HFFc6 (cell line): ENCODE measurements around the gene NINJ2. TPM values are rescaled to one million over a fixed set of nuclear protein-coding genes. Genes with fewer than 3 reads are reported as not detected.

Source experiments
- DNase-seq: peaks from one replicate; pipeline ENCODE4 v3.0.0-alpha.2; 2018
- H3K27ac Mint-ChIP-seq: 2 replicates; pipeline ENCODE4 v1.8.0; 2020; ENCODE audit warnings: mild to moderate bottlenecking, mixed read lengths
- H3K27me3 Mint-ChIP-seq: 2 replicates; pipeline ENCODE4 v1.8.0; 2021; ENCODE audit warnings: mild to moderate bottlenecking, moderate library complexity, mixed read lengths; ENCODE audit not compliant: insufficient read depth
- H3K36me3 Mint-ChIP-seq: 2 replicates; pipeline ENCODE4 v1.8.0; 2021; ENCODE audit warnings: low read depth, mixed read lengths
- H3K4me1 Mint-ChIP-seq: 2 replicates; pipeline ENCODE4 v1.8.0; 2020; ENCODE audit warnings: low read depth, mixed read lengths
- H3K4me3 Mint-ChIP-seq: 2 replicates; pipeline ENCODE4 v1.8.0; 2020; ENCODE audit warnings: mild to moderate bottlenecking, moderate library complexity, mixed read lengths
- H3K9me3 Mint-ChIP-seq: 2 replicates; pipeline ENCODE4 v1.8.0; 2020; ENCODE audit warnings: mild to moderate bottlenecking, mixed read lengths
- total RNA-seq, 6 experiments: library from RNA; stranded (reverse); fragmentation: NEBNext Ultra II Directional; extraction: Animal tissue kit (Norgen Biotek cat#: 25700); gene quantifications; 2 replicates in 1 of 6; 3 replicates in 5 of 6; pipeline ENCODE4 v1.2.3, GENCODE V29; 2021
- TF ChIP-seq, protein P1 (sequence below): fragments of 200-600 bp; sonication (generic); IDR thresholded peaks from 2 replicates; pipeline ENCODE4 v1.5.0; 2021; ENCODE audit warnings: antibody characterized with exemption, mild to moderate bottlenecking

NINJ2 gene
- total RNA-seq, 6 experiments from 2014 or later = not detected

DNA sequence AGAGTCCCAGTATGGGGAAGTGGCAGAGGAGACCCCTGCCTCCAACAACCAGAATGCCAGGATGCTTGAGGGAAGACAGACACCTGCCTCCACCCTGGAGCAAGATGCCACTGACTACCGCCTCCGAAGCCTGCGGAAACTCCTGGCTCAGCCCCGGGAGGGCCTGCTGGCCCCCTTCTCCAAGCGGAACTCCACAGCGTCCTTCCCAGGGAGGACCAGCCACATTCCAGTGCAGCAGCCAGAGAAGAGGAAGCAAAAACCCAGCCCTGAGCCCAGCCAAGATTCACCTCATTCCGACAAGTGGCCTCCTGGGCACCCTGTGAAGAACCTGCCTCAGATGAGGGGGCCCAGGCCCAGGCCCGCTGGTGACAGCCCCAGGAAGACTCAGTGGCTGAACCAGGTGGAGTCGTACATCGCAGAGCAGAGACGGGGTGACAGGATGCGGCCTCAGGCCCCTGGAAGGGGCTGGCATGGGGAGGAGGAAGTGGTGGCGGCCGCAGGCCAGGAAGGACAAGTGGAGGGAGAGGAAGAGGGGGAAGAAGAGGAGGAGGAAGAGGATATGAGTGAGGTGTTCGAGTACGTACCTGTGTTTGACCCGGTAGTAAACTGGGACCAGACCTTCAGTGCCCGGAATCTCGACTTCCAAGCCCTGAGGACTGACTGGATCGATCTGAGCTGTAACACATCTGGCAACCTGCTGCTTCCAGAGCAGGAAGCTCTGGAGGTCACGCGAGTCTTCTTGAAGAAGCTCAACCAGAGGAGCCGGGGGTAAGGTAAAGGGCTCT lies 109.8 kb downstream of the NINJ2 start:
- TF ChIP-seq, protein P1, sequence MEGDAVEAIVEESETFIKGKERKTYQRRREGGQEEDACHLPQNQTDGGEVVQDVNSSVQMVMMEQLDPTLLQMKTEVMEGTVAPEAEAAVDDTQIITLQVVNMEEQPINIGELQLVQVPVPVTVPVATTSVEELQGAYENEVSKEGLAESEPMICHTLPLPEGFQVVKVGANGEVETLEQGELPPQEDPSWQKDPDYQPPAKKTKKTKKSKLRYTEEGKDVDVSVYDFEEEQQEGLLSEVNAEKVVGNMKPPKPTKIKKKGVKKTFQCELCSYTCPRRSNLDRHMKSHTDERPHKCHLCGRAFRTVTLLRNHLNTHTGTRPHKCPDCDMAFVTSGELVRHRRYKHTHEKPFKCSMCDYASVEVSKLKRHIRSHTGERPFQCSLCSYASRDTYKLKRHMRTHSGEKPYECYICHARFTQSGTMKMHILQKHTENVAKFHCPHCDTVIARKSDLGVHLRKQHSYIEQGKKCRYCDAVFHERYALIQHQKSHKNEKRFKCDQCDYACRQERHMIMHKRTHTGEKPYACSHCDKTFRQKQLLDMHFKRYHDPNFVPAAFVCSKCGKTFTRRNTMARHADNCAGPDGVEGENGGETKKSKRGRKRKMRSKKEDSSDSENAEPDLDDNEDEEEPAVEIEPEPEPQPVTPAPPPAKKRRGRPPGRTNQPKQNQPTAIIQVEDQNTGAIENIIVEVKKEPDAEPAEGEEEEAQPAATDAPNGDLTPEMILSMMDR = no peak
- H3K27ac Mint-ChIP-seq = no peak overlapping the region
- no peaks in the 10 kb centered on the region for H3K4me1 Mint-ChIP-seq
- H3K27me3 Mint-ChIP-seq = peaks cover 52% of the 10 kb centered on the region
- H3K9me3 Mint-ChIP-seq = no peaks in the 10 kb centered on the region
- H3K4me3 Mint-ChIP-seq = no peak overlapping the region
- no peaks in the 10 kb centered on the region for H3K36me3 Mint-ChIP-seq
- no peak for DNase-seq

DNA sequence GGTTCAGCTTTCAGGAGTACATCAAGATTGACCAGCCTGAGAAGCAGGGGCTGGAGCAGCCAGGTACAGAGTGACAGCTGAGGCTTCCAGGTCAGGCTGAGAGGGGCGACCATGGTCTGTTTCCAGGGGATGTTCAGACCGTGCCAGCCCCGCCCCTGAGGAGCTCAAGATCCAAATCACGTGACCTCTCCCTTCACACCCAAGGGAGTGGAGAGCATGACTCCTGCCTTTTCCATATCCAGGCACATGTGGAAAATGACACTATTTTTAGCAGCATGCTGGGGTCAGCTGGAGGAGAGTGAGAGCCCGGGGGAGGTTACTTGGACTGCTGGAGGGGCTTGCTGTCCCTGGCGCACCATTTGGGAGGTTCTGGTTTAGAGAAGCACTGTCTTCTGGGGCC lies 110.8 kb downstream of the NINJ2 start:
- Mint-ChIP-seq H3K36me3 (no peaks in the 10 kb centered on the region), H3K4me1 (peaks cover 4% of the 10 kb centered on the region), H3K9me3 (no peaks in the 10 kb centered on the region), H3K27me3 (peaks cover 50% of the 10 kb centered on the region), H3K4me3 (no peak overlapping the region), H3K27ac (no peak overlapping the region)
- no peak for DNase-seq
- TF ChIP-seq, protein P1 = no peak

DNA sequence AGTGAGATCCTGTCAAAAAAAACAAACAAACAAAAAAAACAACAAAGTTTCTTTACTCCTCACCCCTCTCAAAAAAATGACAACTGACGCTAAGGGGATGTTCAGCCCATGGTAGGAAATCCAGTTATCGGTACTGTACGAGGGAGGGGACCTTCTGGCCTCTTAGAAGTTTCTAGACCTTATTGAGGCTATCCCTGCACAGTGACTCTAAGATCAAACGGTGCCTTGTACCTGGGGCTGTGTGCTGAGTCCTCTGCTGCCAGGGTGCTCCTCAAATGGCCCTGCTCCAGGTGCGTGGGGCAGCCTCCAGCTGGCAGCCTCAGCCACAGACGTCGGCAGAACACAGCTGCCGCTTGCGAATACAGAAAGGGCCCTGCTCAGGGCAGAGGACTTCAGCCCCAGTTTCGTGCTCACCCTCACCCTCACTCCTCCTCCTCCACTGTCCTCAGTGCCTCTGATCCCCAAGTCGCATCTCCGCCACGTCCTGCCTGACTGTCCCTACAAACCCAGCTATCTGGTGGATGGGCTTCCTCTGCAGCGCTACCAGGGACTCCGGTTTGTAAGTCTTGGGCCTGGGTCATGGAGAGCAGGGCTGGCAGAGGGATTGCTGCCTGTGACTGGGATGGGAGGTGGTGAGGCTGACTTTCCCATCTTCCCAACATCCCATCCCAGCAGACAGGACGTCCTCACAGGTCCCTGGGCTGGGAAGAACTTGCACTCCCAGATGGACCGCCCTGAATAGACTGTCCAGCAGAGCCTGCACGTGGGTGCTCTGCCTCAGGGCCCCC lies 112.6 kb downstream of the NINJ2 start:
- TF ChIP-seq, protein P1 = no peak
- Mint-ChIP-seq H3K36me3 (no peaks in the 10 kb centered on the region), H3K9me3 (no peaks in the 10 kb centered on the region), H3K27ac (no peak overlapping the region), H3K27me3 (peaks cover 38% of the 10 kb centered on the region), H3K4me3 (no peak overlapping the region), H3K4me1 (peaks cover 17% of the 10 kb centered on the region)
- DNase-seq = no peak

DNA sequence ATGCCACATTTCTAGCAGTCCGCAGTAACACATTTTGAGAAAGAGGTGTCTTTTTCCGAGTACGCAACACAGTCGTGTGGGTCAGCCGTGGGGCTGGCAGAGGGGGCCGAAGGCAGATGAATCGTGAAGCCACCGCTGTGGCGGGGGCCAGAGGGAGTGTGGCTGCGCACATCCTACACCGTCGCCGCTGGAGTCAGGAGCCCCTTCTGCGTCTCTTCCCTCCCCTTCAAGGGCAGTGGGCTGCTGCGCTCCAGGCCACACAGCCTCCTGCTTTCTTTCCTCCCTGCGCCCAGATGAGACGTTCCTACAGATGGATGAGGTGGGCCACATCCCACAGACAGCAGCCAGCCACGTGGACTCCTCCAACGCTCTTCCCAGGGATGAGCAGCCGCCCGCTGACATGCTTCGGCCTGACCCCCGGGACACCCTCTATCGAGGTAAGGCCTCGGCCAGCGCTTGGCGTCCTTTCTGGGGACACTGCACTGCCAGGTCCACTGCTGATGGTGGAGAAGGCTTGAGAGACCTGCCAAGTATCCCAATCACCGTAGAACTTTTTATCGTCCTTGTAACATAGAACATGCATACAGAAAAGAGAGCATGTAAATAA lies 113.7 kb downstream of the NINJ2 start:
- Mint-ChIP-seq H3K36me3 (no peaks in the 10 kb centered on the region), H3K9me3 (no peaks in the 10 kb centered on the region), H3K27me3 (peaks cover 41% of the 10 kb centered on the region), H3K4me3 (no peak overlapping the region), H3K27ac (no peak overlapping the region), H3K4me1 (peaks cover 17% of the 10 kb centered on the region)
- DNase-seq = no peak
- TF ChIP-seq, protein P1 = no peak

DNA sequence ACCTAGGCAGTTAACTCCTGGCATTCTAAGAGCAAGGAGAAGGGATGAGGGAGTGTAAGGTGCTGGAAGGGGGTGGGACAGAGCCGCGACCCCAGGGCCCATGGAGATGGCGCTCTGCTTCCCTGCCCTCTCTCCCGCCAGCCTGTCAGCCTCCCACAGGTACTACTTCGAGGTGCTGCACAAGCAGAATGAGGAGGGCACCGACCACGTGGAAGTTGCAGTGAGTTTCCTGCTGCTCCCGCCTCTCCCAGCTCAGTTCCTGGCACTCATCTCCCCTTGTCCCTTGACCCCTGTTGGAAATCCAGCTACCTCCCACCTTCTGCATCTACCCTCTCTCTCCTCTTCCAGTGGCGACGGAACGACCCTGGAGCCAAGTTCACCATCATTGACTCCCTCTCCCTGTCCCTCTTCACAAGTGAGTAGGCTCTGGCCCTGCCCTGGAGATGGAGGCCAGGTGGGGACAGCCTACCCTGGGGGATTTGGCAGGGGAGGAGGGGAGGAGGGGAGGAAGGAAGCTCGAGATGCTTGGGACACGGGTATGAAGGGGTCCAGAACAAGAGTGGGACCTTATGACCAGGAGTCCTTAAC lies 115.3 kb downstream of the NINJ2 start:
- H3K4me1 Mint-ChIP-seq = peaks cover 17% of the 10 kb centered on the region
- TF ChIP-seq, protein P1 = no peak
- peaks cover 45% of the 10 kb centered on the region for H3K27me3 Mint-ChIP-seq
- DNase-seq = no peak
- no peaks in the 10 kb centered on the region for H3K36me3 Mint-ChIP-seq
- H3K9me3 Mint-ChIP-seq = no peaks in the 10 kb centered on the region
- no peak overlapping the region for H3K4me3 Mint-ChIP-seq
- no peak overlapping the region for H3K27ac Mint-ChIP-seq
